HepG2 (cell line): ENCODE data around the gene MEIS1. TPM values are rescaled to one million over a fixed set of nuclear protein-coding genes. Genes with fewer than 3 reads are reported as not detected.
A peak's percentile ranks its signal among the peaks of the same experiment; 100 is the strongest.

Source experiments
- ATF1 ChIP-seq: IDR thresholded peaks from 2 replicates; pipeline ENCODE4 v1.6.1; 2016; ENCODE audit warnings: mild to moderate bottlenecking, control low read depth
- ELF3 ChIP-seq: IDR thresholded peaks from 2 replicates; pipeline ENCODE4 v1.6.1; 2016; ENCODE audit warnings: missing genetic modification reagents, missing compliant biosample characterization
- GZF1 ChIP-seq: sonication (generic); formaldehyde crosslinking; IDR thresholded peaks from 2 replicates; pipeline ENCODE4 v1.5.1; 2020; ENCODE audit warnings: mild to moderate bottlenecking, missing genetic modification reagents
- MIXL1 ChIP-seq: IDR thresholded peaks from 2 replicates; pipeline ENCODE4 v1.6.1; 2016
- MXD4 ChIP-seq: IDR thresholded peaks from 2 replicates; pipeline ENCODE4 v1.6.1; 2016; ENCODE audit warnings: mild to moderate bottlenecking, missing biosample characterization, missing genetic modification reagents
- STAG1 ChIP-seq: sonication (generic); formaldehyde crosslinking; IDR thresholded peaks from 2 replicates; pipeline ENCODE4 v1.4.0; 2020; ENCODE audit warnings: missing genetic modification reagents
- TBX2 ChIP-seq: sonication (generic); formaldehyde crosslinking; IDR thresholded peaks from 2 replicates; pipeline ENCODE4 v1.5.0; 2020; ENCODE audit warnings: missing genetic modification reagents, mild to moderate bottlenecking, borderline replicate concordance
- ZBTB3 ChIP-seq: sonication (generic); formaldehyde crosslinking; IDR thresholded peaks from 2 replicates; pipeline ENCODE4 v1.4.0; 2020; ENCODE audit warnings: low read depth, mild to moderate bottlenecking, moderate library complexity, missing genetic modification reagents, borderline replicate concordance
- polyA plus RNA-seq, 8 experiments: library from polyadenylated mRNA; depleted of rRNA in 3 of 8; stranded (reverse) in 7 of 8; unstranded in 1 of 8; fragments of >200 nt; fragmentation: Illumina TruSeq in 4 of 8; extraction: Trizol in 4 of 8; gene quantifications; 2 replicates each; pipeline versions ENCODE4 v1.2.1 to v1.2.3, GENCODE V29; 2011 to 2016; ENCODE audit warnings: low read depth in 4 of 8, missing spikeins in 1 of 8, mixed read lengths in 1 of 8; ENCODE audit not compliant: insufficient read depth in 1 of 8
- total RNA-seq, 5 experiments: library from RNA; depleted of rRNA; stranded (reverse); fragments of >200 nt; fragmentation: Illumina TruSeq; extraction: Trizol; gene quantifications; 2 replicates each; pipeline ENCODE4 v1.2.3, GENCODE V29; 2016; ENCODE audit warnings: low read depth in 1 of 5
- TF ChIP-seq, protein P1 (sequence below): sonication (generic); formaldehyde crosslinking; IDR thresholded peaks from 2 replicates; pipeline ENCODE4 v1.8.1; 2022; ENCODE audit warnings: low read depth, mild to moderate bottlenecking, missing genetic modification reagents
- TF ChIP-seq, protein P2 (sequence below): sonication (generic); formaldehyde crosslinking; IDR thresholded peaks from 2 replicates; pipeline ENCODE4 v1.4.0; 2020; ENCODE audit warnings: mild to moderate bottlenecking, missing genetic modification reagents, borderline replicate concordance
- TF ChIP-seq, protein P3 (sequence below): sonication (generic); formaldehyde crosslinking; IDR thresholded peaks from 2 replicates; pipeline ENCODE4 v1.5.1; 2020; ENCODE audit warnings: mild to moderate bottlenecking, moderate library complexity, missing genetic modification reagents
- TF ChIP-seq, protein P4 (sequence below): sonication (generic); formaldehyde crosslinking; IDR thresholded peaks from 2 replicates; pipeline ENCODE4 v1.5.1; 2020; ENCODE audit warnings: missing genetic modification reagents, mild to moderate bottlenecking, borderline replicate concordance
- TF ChIP-seq, protein P5 (sequence below): sonication (generic); formaldehyde crosslinking; IDR thresholded peaks from 2 replicates; pipeline ENCODE4 v1.8.0; 2022; ENCODE audit warnings: mild to moderate bottlenecking, missing genetic modification reagents

Gene MEIS1
- total and polyA plus RNA-seq, 2 of the 13 experiments (the other 11 are each of a cell fraction or from before 2014, with no cell fraction given) = 3.8 to 6.0 TPM

DNA sequence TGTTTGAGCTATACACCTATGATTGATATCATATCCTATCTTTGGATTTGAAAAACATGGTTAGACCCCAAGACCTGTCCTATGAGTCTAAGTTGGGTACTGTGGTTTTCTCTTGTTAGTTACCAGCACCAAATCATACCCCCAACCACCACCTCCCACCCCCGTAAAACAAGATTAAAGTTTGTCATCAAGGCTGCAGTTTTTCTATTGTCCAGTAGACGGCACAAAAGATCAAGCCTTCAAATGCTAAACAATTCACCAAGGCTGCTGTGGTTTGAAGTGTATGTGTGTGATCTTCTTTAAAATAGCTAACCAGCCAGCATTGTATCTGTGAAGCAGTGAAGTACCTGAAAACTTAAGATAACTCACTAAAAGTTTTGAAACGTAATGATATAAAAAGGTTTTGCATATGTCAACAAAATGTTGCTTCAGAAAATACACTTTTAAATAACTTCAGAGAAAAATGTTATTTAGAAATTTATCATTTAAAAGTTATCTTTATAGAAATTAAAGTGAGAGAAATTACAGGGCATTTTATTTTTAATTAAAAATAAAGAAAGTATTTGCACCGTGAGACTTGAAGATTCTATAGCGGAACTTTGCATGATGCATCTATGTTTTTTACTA, 5.8 kb upstream of the MEIS1 start (continued):
- TF ChIP-seq, protein P1, sequence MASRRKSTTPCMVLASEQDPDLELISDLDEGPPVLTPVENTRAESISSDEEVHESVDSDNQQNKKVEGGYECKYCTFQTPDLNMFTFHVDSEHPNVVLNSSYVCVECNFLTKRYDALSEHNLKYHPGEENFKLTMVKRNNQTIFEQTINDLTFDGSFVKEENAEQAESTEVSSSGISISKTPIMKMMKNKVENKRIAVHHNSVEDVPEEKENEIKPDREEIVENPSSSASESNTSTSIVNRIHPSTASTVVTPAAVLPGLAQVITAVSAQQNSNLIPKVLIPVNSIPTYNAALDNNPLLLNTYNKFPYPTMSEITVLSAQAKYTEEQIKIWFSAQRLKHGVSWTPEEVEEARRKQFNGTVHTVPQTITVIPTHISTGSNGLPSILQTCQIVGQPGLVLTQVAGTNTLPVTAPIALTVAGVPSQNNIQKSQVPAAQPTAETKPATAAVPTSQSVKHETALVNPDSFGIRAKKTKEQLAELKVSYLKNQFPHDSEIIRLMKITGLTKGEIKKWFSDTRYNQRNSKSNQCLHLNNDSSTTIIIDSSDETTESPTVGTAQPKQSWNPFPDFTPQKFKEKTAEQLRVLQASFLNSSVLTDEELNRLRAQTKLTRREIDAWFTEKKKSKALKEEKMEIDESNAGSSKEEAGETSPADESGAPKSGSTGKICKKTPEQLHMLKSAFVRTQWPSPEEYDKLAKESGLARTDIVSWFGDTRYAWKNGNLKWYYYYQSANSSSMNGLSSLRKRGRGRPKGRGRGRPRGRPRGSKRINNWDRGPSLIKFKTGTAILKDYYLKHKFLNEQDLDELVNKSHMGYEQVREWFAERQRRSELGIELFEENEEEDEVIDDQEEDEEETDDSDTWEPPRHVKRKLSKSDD = no peak
- TF ChIP-seq, protein P2, sequence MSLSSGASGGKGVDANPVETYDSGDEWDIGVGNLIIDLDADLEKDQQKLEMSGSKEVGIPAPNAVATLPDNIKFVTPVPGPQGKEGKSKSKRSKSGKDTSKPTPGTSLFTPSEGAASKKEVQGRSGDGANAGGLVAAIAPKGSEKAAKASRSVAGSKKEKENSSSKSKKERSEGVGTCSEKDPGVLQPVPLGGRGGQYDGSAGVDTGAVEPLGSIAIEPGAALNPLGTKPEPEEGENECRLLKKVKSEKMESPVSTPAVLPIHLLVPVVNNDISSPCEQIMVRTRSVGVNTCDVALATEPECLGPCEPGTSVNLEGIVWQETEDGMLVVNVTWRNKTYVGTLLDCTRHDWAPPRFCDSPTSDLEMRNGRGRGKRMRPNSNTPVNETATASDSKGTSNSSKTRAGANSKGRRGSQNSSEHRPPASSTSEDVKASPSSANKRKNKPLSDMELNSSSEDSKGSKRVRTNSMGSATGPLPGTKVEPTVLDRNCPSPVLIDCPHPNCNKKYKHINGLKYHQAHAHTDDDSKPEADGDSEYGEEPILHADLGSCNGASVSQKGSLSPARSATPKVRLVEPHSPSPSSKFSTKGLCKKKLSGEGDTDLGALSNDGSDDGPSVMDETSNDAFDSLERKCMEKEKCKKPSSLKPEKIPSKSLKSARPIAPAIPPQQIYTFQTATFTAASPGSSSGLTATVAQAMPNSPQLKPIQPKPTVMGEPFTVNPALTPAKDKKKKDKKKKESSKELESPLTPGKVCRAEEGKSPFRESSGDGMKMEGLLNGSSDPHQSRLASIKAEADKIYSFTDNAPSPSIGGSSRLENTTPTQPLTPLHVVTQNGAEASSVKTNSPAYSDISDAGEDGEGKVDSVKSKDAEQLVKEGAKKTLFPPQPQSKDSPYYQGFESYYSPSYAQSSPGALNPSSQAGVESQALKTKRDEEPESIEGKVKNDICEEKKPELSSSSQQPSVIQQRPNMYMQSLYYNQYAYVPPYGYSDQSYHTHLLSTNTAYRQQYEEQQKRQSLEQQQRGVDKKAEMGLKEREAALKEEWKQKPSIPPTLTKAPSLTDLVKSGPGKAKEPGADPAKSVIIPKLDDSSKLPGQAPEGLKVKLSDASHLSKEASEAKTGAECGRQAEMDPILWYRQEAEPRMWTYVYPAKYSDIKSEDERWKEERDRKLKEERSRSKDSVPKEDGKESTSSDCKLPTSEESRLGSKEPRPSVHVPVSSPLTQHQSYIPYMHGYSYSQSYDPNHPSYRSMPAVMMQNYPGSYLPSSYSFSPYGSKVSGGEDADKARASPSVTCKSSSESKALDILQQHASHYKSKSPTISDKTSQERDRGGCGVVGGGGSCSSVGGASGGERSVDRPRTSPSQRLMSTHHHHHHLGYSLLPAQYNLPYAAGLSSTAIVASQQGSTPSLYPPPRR (CRISPR knock-in tag) = no peak
- TF ChIP-seq MIXL1 (CRISPR knock-in tag) = peak; percentile 46; the same call in 1 of the 2 replicates
- TF ChIP-seq, protein P3, sequence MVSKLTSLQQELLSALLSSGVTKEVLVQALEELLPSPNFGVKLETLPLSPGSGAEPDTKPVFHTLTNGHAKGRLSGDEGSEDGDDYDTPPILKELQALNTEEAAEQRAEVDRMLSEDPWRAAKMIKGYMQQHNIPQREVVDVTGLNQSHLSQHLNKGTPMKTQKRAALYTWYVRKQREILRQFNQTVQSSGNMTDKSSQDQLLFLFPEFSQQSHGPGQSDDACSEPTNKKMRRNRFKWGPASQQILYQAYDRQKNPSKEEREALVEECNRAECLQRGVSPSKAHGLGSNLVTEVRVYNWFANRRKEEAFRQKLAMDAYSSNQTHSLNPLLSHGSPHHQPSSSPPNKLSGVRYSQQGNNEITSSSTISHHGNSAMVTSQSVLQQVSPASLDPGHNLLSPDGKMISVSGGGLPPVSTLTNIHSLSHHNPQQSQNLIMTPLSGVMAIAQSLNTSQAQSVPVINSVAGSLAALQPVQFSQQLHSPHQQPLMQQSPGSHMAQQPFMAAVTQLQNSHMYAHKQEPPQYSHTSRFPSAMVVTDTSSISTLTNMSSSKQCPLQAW = no peak
- TF ChIP-seq ELF3 (CRISPR knock-in tag) = peak; percentile 46; the same call in 1 of the 2 replicates
- peak; percentile 88 for TF ChIP-seq STAG1 (CRISPR knock-in tag)
- TF ChIP-seq, protein P4, sequence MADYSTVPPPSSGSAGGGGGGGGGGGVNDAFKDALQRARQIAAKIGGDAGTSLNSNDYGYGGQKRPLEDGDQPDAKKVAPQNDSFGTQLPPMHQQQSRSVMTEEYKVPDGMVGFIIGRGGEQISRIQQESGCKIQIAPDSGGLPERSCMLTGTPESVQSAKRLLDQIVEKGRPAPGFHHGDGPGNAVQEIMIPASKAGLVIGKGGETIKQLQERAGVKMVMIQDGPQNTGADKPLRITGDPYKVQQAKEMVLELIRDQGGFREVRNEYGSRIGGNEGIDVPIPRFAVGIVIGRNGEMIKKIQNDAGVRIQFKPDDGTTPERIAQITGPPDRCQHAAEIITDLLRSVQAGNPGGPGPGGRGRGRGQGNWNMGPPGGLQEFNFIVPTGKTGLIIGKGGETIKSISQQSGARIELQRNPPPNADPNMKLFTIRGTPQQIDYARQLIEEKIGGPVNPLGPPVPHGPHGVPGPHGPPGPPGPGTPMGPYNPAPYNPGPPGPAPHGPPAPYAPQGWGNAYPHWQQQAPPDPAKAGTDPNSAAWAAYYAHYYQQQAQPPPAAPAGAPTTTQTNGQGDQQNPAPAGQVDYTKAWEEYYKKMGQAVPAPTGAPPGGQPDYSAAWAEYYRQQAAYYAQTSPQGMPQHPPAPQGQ = no peak
- no peak for TF ChIP-seq ZBTB3 (CRISPR knock-in tag)
- no peak for TF ChIP-seq GZF1
- TF ChIP-seq, protein P5, sequence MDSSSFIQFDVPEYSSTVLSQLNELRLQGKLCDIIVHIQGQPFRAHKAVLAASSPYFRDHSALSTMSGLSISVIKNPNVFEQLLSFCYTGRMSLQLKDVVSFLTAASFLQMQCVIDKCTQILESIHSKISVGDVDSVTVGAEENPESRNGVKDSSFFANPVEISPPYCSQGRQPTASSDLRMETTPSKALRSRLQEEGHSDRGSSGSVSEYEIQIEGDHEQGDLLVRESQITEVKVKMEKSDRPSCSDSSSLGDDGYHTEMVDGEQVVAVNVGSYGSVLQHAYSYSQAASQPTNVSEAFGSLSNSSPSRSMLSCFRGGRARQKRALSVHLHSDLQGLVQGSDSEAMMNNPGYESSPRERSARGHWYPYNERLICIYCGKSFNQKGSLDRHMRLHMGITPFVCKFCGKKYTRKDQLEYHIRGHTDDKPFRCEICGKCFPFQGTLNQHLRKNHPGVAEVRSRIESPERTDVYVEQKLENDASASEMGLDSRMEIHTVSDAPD (CRISPR knock-in tag) = no peak
- TF ChIP-seq ATF1 (CRISPR knock-in tag) = peak; percentile 28; the same call in 1 of the 2 replicates
- no peak for TF ChIP-seq MXD4 (CRISPR knock-in tag)
- TF ChIP-seq TBX2 = no peak
